CD14-positive monocyte (primary cell): ENCODE measurements around the gene DRAP1. TPM values are rescaled to one million over a fixed set of nuclear protein-coding genes. Genes with fewer than 3 reads are reported as not detected.

Experiments used
- DNase-seq, 3 donors: peaks; one replicate each; pipeline ENCODE4 v3.0.0-alpha.2; 2011 to 2022
- H2AFZ ChIP-seq: 2 replicates; pipeline ENCODE4 v1.6.0; 2012; ENCODE audit warnings: mild to moderate bottlenecking, low read depth, low read length, inconsistent platforms; ENCODE audit not compliant: insufficient read depth, poor library complexity, severe bottlenecking
- H3K27ac ChIP-seq, 2 donors: 1 replicate in 1 of 2; 2 replicates in 1 of 2; pipeline ENCODE4 v1.5.1; 2012 to 2013; ENCODE audit warnings: low read length in 2 of 2, control low read depth in 1 of 2, inconsistent platforms in 1 of 2, low read depth in 1 of 2, mild to moderate bottlenecking in 1 of 2
- H3K27me3 ChIP-seq, 2 donors: one replicate each; pipeline versions ENCODE4 v1.6.0 to v1.6.1; 2011 to 2013; ENCODE audit warnings: low read length in 2 of 2; ENCODE audit not compliant: control insufficient read depth in 2 of 2, insufficient read depth in 2 of 2
- H3K36me3 ChIP-seq, 2 donors: replicated peaks in 1 of 2; 1 replicate in 1 of 2; 2 replicates in 1 of 2; pipeline versions ENCODE4 v1.5.1 to v1.6.1; 2012 to 2013; ENCODE audit warnings: low read length in 2 of 2, control low read depth in 1 of 2, inconsistent platforms in 1 of 2, mild to moderate bottlenecking in 1 of 2; ENCODE audit not compliant: insufficient read depth in 2 of 2, control insufficient read depth in 1 of 2
- H3K4me1 ChIP-seq, 2 donors: 1 replicate in 1 of 2; 2 replicates in 1 of 2; pipeline versions ENCODE4 v1.5.1 to v1.6.1; 2012 to 2013; ENCODE audit warnings: low read length in 2 of 2, control low read depth in 1 of 2, inconsistent platforms in 1 of 2, mild to moderate bottlenecking in 1 of 2, moderate library complexity in 1 of 2; ENCODE audit not compliant: insufficient read depth in 2 of 2, control insufficient read depth in 1 of 2
- H3K4me2 ChIP-seq: replicated peaks from 2 replicates; pipeline ENCODE3; 2012; ENCODE audit warnings: low read length, moderate library complexity, mild to moderate bottlenecking; ENCODE audit not compliant: poor library complexity, severe bottlenecking; ENCODE audit errors: extremely low read depth
- H3K4me3 ChIP-seq, 3 experiments: fragments of 200-600 bp in 1 of 3; sonication (generic) in 1 of 3; replicated peaks in 1 of 3; 1 replicate in 2 of 3; 2 replicates in 1 of 3; pipeline ENCODE4 v1.5.1; 2011 to 2013; ENCODE audit warnings: low read length in 3 of 3, mild to moderate bottlenecking in 3 of 3, control low read depth in 2 of 3, low read depth in 2 of 3, inconsistent platforms in 1 of 3, moderate library complexity in 1 of 3
- H3K79me2 ChIP-seq: 2 replicates; pipeline ENCODE4 v1.6.0; 2012; ENCODE audit warnings: mild to moderate bottlenecking, control low read depth, inconsistent platforms, low read length, moderate library complexity; ENCODE audit not compliant: insufficient read depth
- H3K9ac ChIP-seq: 2 replicates; pipeline ENCODE4 v1.6.0; 2017; ENCODE audit warnings: low read length, mild to moderate bottlenecking; ENCODE audit not compliant: insufficient read depth, poor library complexity, severe bottlenecking
- H3K9me3 ChIP-seq, 2 donors: replicated peaks in 1 of 2; 1 replicate in 1 of 2; 2 replicates in 1 of 2; pipeline versions ENCODE4 v1.5.1 to v1.6.1; 2012 to 2013; ENCODE audit warnings: low read length in 2 of 2, control low read depth in 1 of 2; ENCODE audit not compliant: control insufficient read depth in 1 of 2, insufficient read depth in 1 of 2
- H4K20me1 ChIP-seq: 2 replicates; pipeline ENCODE4 v1.6.0; 2012; ENCODE audit warnings: mild to moderate bottlenecking, low read length, control low read depth, moderate library complexity; ENCODE audit not compliant: insufficient read depth
- H3K27ac Mint-ChIP-seq, 7 donors: one replicate each; pipeline ENCODE4 v1.8.0; 2020; ENCODE audit warnings: mild to moderate bottlenecking in 7 of 7, mixed read lengths in 7 of 7, moderate library complexity in 6 of 7, inconsistent platforms in 2 of 7
- H3K27me3 Mint-ChIP-seq, 3 donors: one replicate each; pipeline ENCODE4 v1.8.0; 2021 to 2022; ENCODE audit warnings: low read depth in 3 of 3, mild to moderate bottlenecking in 3 of 3, mixed read lengths in 3 of 3, moderate library complexity in 3 of 3, inconsistent platforms in 1 of 3
- H3K36me3 Mint-ChIP-seq, 2 donors: one replicate each; pipeline ENCODE4 v1.8.0; 2020; ENCODE audit warnings: mixed read lengths in 2 of 2, inconsistent platforms in 1 of 2, mild to moderate bottlenecking in 1 of 2
- H3K4me1 Mint-ChIP-seq: one replicate; pipeline ENCODE4 v1.8.0; 2020; ENCODE audit warnings: mild to moderate bottlenecking, mixed read lengths
- H3K4me3 Mint-ChIP-seq, 2 donors: one replicate each; pipeline ENCODE4 v1.8.0; 2020; ENCODE audit warnings: mild to moderate bottlenecking in 2 of 2, mixed read lengths in 2 of 2, moderate library complexity in 1 of 2
- H3K9me3 Mint-ChIP-seq, 7 donors: one replicate each; pipeline ENCODE4 v1.8.0; 2020 to 2022; ENCODE audit warnings: mixed read lengths in 7 of 7, mild to moderate bottlenecking in 6 of 7, moderate library complexity in 6 of 7, inconsistent platforms in 2 of 7
- CTCF ChIP-seq: fragments of 200-600 bp; IDR thresholded peaks from one replicate; pipeline ENCODE4 v1.8.0; 2022; ENCODE audit warnings: antibody characterized with exemption, mild to moderate bottlenecking
- WGBS: methylation state at CpG from one replicate; pipeline ENCODE4 v1.1.5; 2013; ENCODE audit warnings: missing lambda C conversion rate; ENCODE audit not compliant: insufficient coverage; 5-methylcytosine and 5-hydroxymethylcytosine counted together
- intact Hi-C, 2 donors: fragments of 100-400 bp; cut with micrococcal nuclease; formaldehyde crosslinking; loops; one replicate each; pipeline versions ENCODE4 v1.15.0 to v1.15.1; 2023
- polyA plus RNA-seq, 3 donors: library from polyadenylated mRNA; depleted of rRNA in 1 of 3; unstranded in 2 of 3; stranded (reverse) in 1 of 3; fragments of 300-500 nt in 2 of 3; fragments of >200 nt in 1 of 3; fragmentation: Illumina TruSeq in 2 of 3; gene quantifications; 1 replicate in 2 of 3; 2 replicates in 1 of 3; pipeline ENCODE4 v1.2.3, GENCODE V29; 2012 to 2021

Gene DRAP1
- polyA plus RNA-seq, 3 donors: 68.3 to 97.2 (median 72.1) TPM

GRCh38 chr11:65958291-65958690, 39.1 kb downstream of the DRAP1 start:
- Mint-ChIP-seq H3K36me3 (peaks cover 3 to 4% of the 10 kb centered on the region in 2 donors), H3K4me1 (peaks cover 26% of the 10 kb centered on the region), H3K9me3 (peaks cover 0 to 2% (median 0%) of the 10 kb centered on the region in 7 donors), H3K27me3 (peaks cover 2 to 4% (median 3%) of the 10 kb centered on the region in 3 donors), H3K4me3 (no peak overlapping the region), H3K27ac (no peak overlapping the region)
- Histone ChIP-seq H3K4me1 (peaks cover 18 to 31% of the 10 kb centered on the region in 2 donors), H4K20me1 (no peaks in the 10 kb centered on the region), H3K27ac (no peak overlapping the region), H3K36me3 (no peaks in the 10 kb centered on the region), H3K9me3 (no peaks in the 10 kb centered on the region), H3K9ac (no peak overlapping the region), H2AFZ (no peak overlapping the region), H3K4me3 (no peak overlapping the region), H3K4me2 (no peak overlapping the region), H3K27me3 (no peaks in the 10 kb centered on the region), H3K79me2 (peaks cover 18% of the 10 kb centered on the region)
- DNase-seq: no peak
- TF ChIP-seq CTCF: no peak
- no CpG with 5 or more reads among the region's 4 CpGs for WGBS
- intact Hi-C loops: no loop called here

- Histone ChIP-seq H4K20me1 (no peaks in the 10 kb centered on the region), H3K27me3 (no peaks in the 10 kb centered on the region), H2AFZ (no peak overlapping the region), H3K4me2 (no peak overlapping the region), H3K27ac (no peak overlapping the region), H3K36me3 (peaks cover under 1 to 6% of the 10 kb centered on the region in 2 donors), H3K4me1 (peaks cover 18 to 31% of the 10 kb centered on the region in 2 donors), H3K9me3 (no peaks in the 10 kb centered on the region), H3K9ac (no peak overlapping the region), H3K4me3 (no peak overlapping the region), H3K79me2 (peaks cover 24% of the 10 kb centered on the region)
- intact Hi-C loops: no loop called here
- peaks cover 31% of the 10 kb centered on the region for H3K4me1 Mint-ChIP-seq
- H3K27ac Mint-ChIP-seq: peak overlapping the region in 1 of 7 donors; percentile 57
- whole genome bisulfite sequencing: 96% methylated on average over 13 of the region's 17 CpGs
- peaks cover 0 to 2% (median 0%) of the 10 kb centered on the region in 7 donors for H3K9me3 Mint-ChIP-seq
- peaks cover 2 to 4% (median 3%) of the 10 kb centered on the region in 3 donors for H3K27me3 Mint-ChIP-seq
- H3K36me3 Mint-ChIP-seq: peaks cover 7 to 9% of the 10 kb centered on the region in 2 donors
- no peak for DNase-seq
- H3K4me3 Mint-ChIP-seq: no peak overlapping the region
- TF ChIP-seq CTCF: no peak
Measured at GRCh38 chr11:65958774-65959420, 39.7 kb downstream of the DRAP1 start.
